CD4-positive, alpha-beta T cell treated with Interleukin-12 subunit alpha and Interleukin-12 subunit beta, for 1 hour (primary cell): ENCODE results near the gene NPIPA8.
"Not testable (repeated sequence)": the region's sequence is repeated elsewhere in the genome, so short reads cannot be mapped to it uniquely, and the experiment has no call there.

Source experiments
- DNase-seq: peaks from one replicate; pipeline ENCODE4 v3.0.0-alpha.2; 2020

The NPIPA8 gene

GRCh38 chr16:18336636-18337035, at the start of gene NPIPA8:
Gene NPIPA8 (minus strand): TSS chr16:18336736. CDS start chr16:18332662, 4,074 bp downstream.
- not testable (repeated sequence) for DNase-seq

- DNase-seq: not testable (repeated sequence)
These were observed 48.7 kb upstream of the NPIPA8 start for GRCh38 chr16:18385285-18385684.

GRCh38 chr16:18384869-18385268, 48.3 kb upstream of the NPIPA8 start:
- not testable (repeated sequence) for DNase-seq

- not testable (repeated sequence) for DNase-seq
These were observed 47.6 kb upstream of the NPIPA8 start for GRCh38 chr16:18384098-18384636.

- not testable (repeated sequence) for DNase-seq
These were observed 46.2 kb upstream of the NPIPA8 start for GRCh38 chr16:18382696-18383095.

- not testable (repeated sequence) for DNase-seq
These were observed 11.2 kb upstream of the NPIPA8 start for GRCh38 chr16:18347742-18348141.

- DNase-seq: not testable (repeated sequence)
These were observed 10.5 kb upstream of the NPIPA8 start for GRCh38 chr16:18346993-18347392.

GRCh38 chr16:18344634-18345033, 8.1 kb upstream of the NPIPA8 start:
- DNase-seq: not testable (repeated sequence)

- not testable (repeated sequence) for DNase-seq
These were observed 5.5 kb upstream of the NPIPA8 start for GRCh38 chr16:18341986-18342385.

GRCh38 chr16:18341417-18341960, 5.0 kb upstream of the NPIPA8 start:
- DNase-seq: not testable (repeated sequence)

GRCh38 chr16:18339210-18339609, 2.7 kb upstream of the NPIPA8 start:
- not testable (repeated sequence) for DNase-seq

- not testable (repeated sequence) for DNase-seq
These were observed 24.7 kb downstream of the NPIPA8 start for GRCh38 chr16:18311811-18312210.

GRCh38 chr16:18309159-18309558, 27.4 kb downstream of the NPIPA8 start:
- DNase-seq: not testable (repeated sequence)

GRCh38 chr16:18307241-18307640, 29.3 kb downstream of the NPIPA8 start:
- DNase-seq: not testable (repeated sequence)

GRCh38 chr16:18306066-18306465, 30.5 kb downstream of the NPIPA8 start:
- DNase-seq: not testable (repeated sequence)

- not testable (repeated sequence) for DNase-seq
These were observed 33.4 kb downstream of the NPIPA8 start for GRCh38 chr16:18303059-18303706.

GRCh38 chr16:18297714-18298113, 38.8 kb downstream of the NPIPA8 start:
- DNase-seq: not testable (repeated sequence)

- DNase-seq: not testable (repeated sequence)
These were observed 39.6 kb downstream of the NPIPA8 start for GRCh38 chr16:18296931-18297330.

- DNase-seq: not testable (repeated sequence)
These were observed 42.2 kb downstream of the NPIPA8 start for GRCh38 chr16:18294371-18294770.

GRCh38 chr16:18293337-18293956, 43.1 kb downstream of the NPIPA8 start:
- DNase-seq: not testable (repeated sequence)

- DNase-seq: not testable (repeated sequence)
These were observed 45.6 kb downstream of the NPIPA8 start for GRCh38 chr16:18290959-18291358.

- not testable (repeated sequence) for DNase-seq
These were observed 50.2 kb downstream of the NPIPA8 start for GRCh38 chr16:18286342-18286741.

GRCh38 chr16:18280319-18280718, 56.2 kb downstream of the NPIPA8 start:
- not testable (repeated sequence) for DNase-seq

GRCh38 chr16:18276756-18277155, 59.8 kb downstream of the NPIPA8 start:
- not testable (repeated sequence) for DNase-seq
